ENCODE measurements around the gene TCERG1L.

TCERG1L gene

GRCh38 chr10:131046194-131046593 is 265.3 kb downstream of the TCERG1L start:
- Histone ChIP-seq H3K9ac (ENCODE audit: low read length) (no peak overlapping the region), H3K27ac (ENCODE audit: low read length, poor library complexity, severe bottlenecking) (no peak overlapping the region), H3K4me2 (ENCODE audit: low read length, poor library complexity, severe bottlenecking) (no peak overlapping the region), H3K9me3 (ENCODE audit: control insufficient read depth, low read length) (peaks cover 4% of the 10 kb centered on the region), H3K4ac (ENCODE audit: low read depth in 1 of 2, low read length in 2 of 2) (no peak overlapping the region), H2AFZ (ENCODE audit: low read depth, low read length) (no peak overlapping the region), H3K4me3 (ENCODE audit: insufficient read depth in 1 of 2, low read depth in 1 of 2, low read length in 2 of 2) (peak overlapping the region in 1 of 2 experiments; percentile 0), H3K27me3 (ENCODE audit: control insufficient read depth in 1 of 2, insufficient read depth in 1 of 2, low read length in 2 of 2) (no peaks in the 10 kb centered on the region), H3K79me1 (replicated peaks; ENCODE audit: low read length, poor library complexity, severe bottlenecking) (no peaks in the 10 kb centered on the region), H3K36me3 (ENCODE audit: control insufficient read depth in 1 of 2, insufficient read depth in 2 of 2, low read depth in 1 of 2, low read length in 2 of 2) (no peaks in the 10 kb centered on the region), H3K4me1 (ENCODE audit: control insufficient read depth, insufficient read depth, low read depth, low read length) (no peaks in the 10 kb centered on the region), H4K8ac (ENCODE audit: low read length) (no peak overlapping the region), H2BK5ac (ENCODE audit: low read depth, low read length, poor library complexity, severe bottlenecking) (no peak overlapping the region), H2AK5ac (ENCODE audit: low read length, severe bottlenecking) (no peak overlapping the region), H2BK15ac (ENCODE audit: low read depth, poor library complexity, severe bottlenecking) (no peak overlapping the region), H3K14ac (ENCODE audit: low read length in 2 of 2) (no peak overlapping the region), H2BK12ac (ENCODE audit: low read length in 2 of 2) (no peak overlapping the region), H3K23ac (ENCODE audit: low read length in 2 of 2) (no peak overlapping the region), H3K18ac (ENCODE audit: low read depth in 1 of 2, low read length in 2 of 2) (no peak overlapping the region), H4K91ac (ENCODE audit: low read length) (no peak overlapping the region), H2BK120ac (ENCODE audit: low read depth, low read length) (no peak overlapping the region)
- WGBS, result 82% methylated on average over 10 of the region's 10 CpGs
- no peak for DNase-seq

GRCh38 chr10:131044379-131045111 is 267.0 kb downstream of the TCERG1L start:
- 85% methylated on average over 14 of the region's 14 CpGs for WGBS
- H3K18ac ChIP-seq (ENCODE audit: low read depth in 1 of 2, low read length in 2 of 2), result no peak overlapping the region

GRCh38 chr10:131043039-131043691 is 268.4 kb downstream of the TCERG1L start:
- Histone ChIP-seq H2BK5ac (ENCODE audit: low read depth, low read length, poor library complexity, severe bottlenecking) (no peak overlapping the region), H3K18ac (ENCODE audit: low read depth in 1 of 2, low read length in 2 of 2) (no peak overlapping the region), H2BK12ac (ENCODE audit: low read length in 2 of 2) (no peak overlapping the region), H3K4me2 (ENCODE audit: low read length, poor library complexity, severe bottlenecking) (no peak overlapping the region), H4K91ac (ENCODE audit: low read length) (no peak overlapping the region), H3K4me3 (ENCODE audit: insufficient read depth in 1 of 2, low read depth in 1 of 2, low read length in 2 of 2) (no peak overlapping the region), H3K79me1 (replicated peaks; ENCODE audit: low read length, poor library complexity, severe bottlenecking) (no peaks in the 10 kb centered on the region), H2AK5ac (ENCODE audit: low read length, severe bottlenecking) (no peak overlapping the region), H3K9me3 (ENCODE audit: control insufficient read depth, low read length) (peaks cover 8% of the 10 kb centered on the region), H3K27me3 (ENCODE audit: control insufficient read depth in 1 of 2, insufficient read depth in 1 of 2, low read length in 2 of 2) (no peaks in the 10 kb centered on the region), H2BK15ac (ENCODE audit: low read depth, poor library complexity, severe bottlenecking) (no peak overlapping the region), H3K4ac (ENCODE audit: low read depth in 1 of 2, low read length in 2 of 2) (no peak overlapping the region), H3K14ac (ENCODE audit: low read length in 2 of 2) (no peak overlapping the region), H3K36me3 (ENCODE audit: control insufficient read depth in 1 of 2, insufficient read depth in 2 of 2, low read depth in 1 of 2, low read length in 2 of 2) (no peaks in the 10 kb centered on the region), H2AFZ (ENCODE audit: low read depth, low read length) (no peak overlapping the region), H3K27ac (ENCODE audit: low read length, poor library complexity, severe bottlenecking) (no peak overlapping the region), H3K4me1 (ENCODE audit: control insufficient read depth, insufficient read depth, low read depth, low read length) (no peaks in the 10 kb centered on the region), H4K8ac (ENCODE audit: low read length) (no peak overlapping the region), H3K23ac (ENCODE audit: low read length in 2 of 2) (no peak overlapping the region), H3K9ac (ENCODE audit: low read length) (no peak overlapping the region), H2BK120ac (ENCODE audit: low read depth, low read length) (no peak overlapping the region)
- DNase-seq, result no peak
- 79% methylated on average over 7 of the region's 10 CpGs for WGBS

More at GRCh38 chr10:131044379-131045111, 267.0 kb downstream of the TCERG1L start:
- Histone ChIP-seq H2AK5ac (ENCODE audit: low read length, severe bottlenecking) (no peak overlapping the region), H2BK120ac (ENCODE audit: low read depth, low read length) (no peak overlapping the region), H3K27ac (ENCODE audit: low read length, poor library complexity, severe bottlenecking) (no peak overlapping the region), H3K4me2 (ENCODE audit: low read length, poor library complexity, severe bottlenecking) (no peak overlapping the region), H2BK12ac (ENCODE audit: low read length in 2 of 2) (no peak overlapping the region), H2BK15ac (ENCODE audit: low read depth, poor library complexity, severe bottlenecking) (no peak overlapping the region), H3K4ac (ENCODE audit: low read depth in 1 of 2, low read length in 2 of 2) (no peak overlapping the region), H3K14ac (ENCODE audit: low read length in 2 of 2) (no peak overlapping the region), H3K36me3 (ENCODE audit: control insufficient read depth in 1 of 2, insufficient read depth in 2 of 2, low read depth in 1 of 2, low read length in 2 of 2) (no peaks in the 10 kb centered on the region), H4K8ac (ENCODE audit: low read length) (no peak overlapping the region), H3K79me1 (replicated peaks; ENCODE audit: low read length, poor library complexity, severe bottlenecking) (no peaks in the 10 kb centered on the region), H2AFZ (ENCODE audit: low read depth, low read length) (no peak overlapping the region), H3K4me3 (ENCODE audit: insufficient read depth in 1 of 2, low read depth in 1 of 2, low read length in 2 of 2) (no peak overlapping the region), H3K9ac (ENCODE audit: low read length) (no peak overlapping the region), H2BK5ac (ENCODE audit: low read depth, low read length, poor library complexity, severe bottlenecking) (no peak overlapping the region), H4K91ac (ENCODE audit: low read length) (no peak overlapping the region), H3K27me3 (ENCODE audit: control insufficient read depth in 1 of 2, insufficient read depth in 1 of 2, low read length in 2 of 2) (no peaks in the 10 kb centered on the region), H3K23ac (ENCODE audit: low read length in 2 of 2) (no peak overlapping the region), H3K9me3 (ENCODE audit: control insufficient read depth, low read length) (peaks cover 8% of the 10 kb centered on the region), H3K4me1 (ENCODE audit: control insufficient read depth, insufficient read depth, low read depth, low read length) (no peaks in the 10 kb centered on the region)
- DNase-seq, result no peak

Data from mesenchymal stem cell (in vitro differentiated cells and primary cell).